Activated T-cell treated with anti-CD3 and anti-CD28 coated beads, Interleukin-2, amount 50 U/mL, for 72 hours (primary cell): Measurements from ENCODE around the gene DCTN5. TPM values are rescaled to one million over a fixed set of nuclear protein-coding genes. Genes with fewer than 3 reads are reported as not detected.

Experiments used
- ATAC-seq, 2 donors: fragments of 150-1000 bp; cut with Tn5 transposase; replicated peaks in 1 of 2; 2 replicates each; pipeline ENCODE4 v1.10.0; 2021; ENCODE audit warnings: moderate library complexity in 2 of 2, mild to moderate bottlenecking in 1 of 2
- DNase-seq, 2 donors: peaks; one replicate each; pipeline ENCODE4 v3.0.0; 2021 to 2022; ENCODE audit warnings: mixed read lengths in 1 of 2
- H3K27ac Mint-ChIP-seq: one replicate; pipeline ENCODE4 v1.8.0; 2022; ENCODE audit warnings: mild to moderate bottlenecking, moderate library complexity, mixed read lengths
- H3K27me3 Mint-ChIP-seq: one replicate; pipeline ENCODE4 v1.8.0; 2022; ENCODE audit warnings: low read depth, mixed read lengths
- H3K36me3 Mint-ChIP-seq, 2 donors: one replicate each; pipeline ENCODE4 v1.8.0; 2022; ENCODE audit warnings: mixed read lengths in 2 of 2, mild to moderate bottlenecking in 1 of 2; ENCODE audit not compliant: insufficient read depth in 2 of 2
- H3K4me1 Mint-ChIP-seq: one replicate; pipeline ENCODE4 v1.8.0; 2022; ENCODE audit warnings: low read depth, mixed read lengths
- H3K4me3 Mint-ChIP-seq, 2 donors: one replicate each; pipeline ENCODE4 v1.8.0; 2022; ENCODE audit warnings: mild to moderate bottlenecking in 2 of 2, mixed read lengths in 2 of 2, moderate library complexity in 2 of 2
- H3K9me3 Mint-ChIP-seq, 2 donors: one replicate each; pipeline ENCODE4 v1.8.0; 2022; ENCODE audit warnings: mixed read lengths in 2 of 2
- total RNA-seq, 2 donors: library from RNA; stranded (reverse); gene quantifications; one replicate each; pipeline ENCODE4 v1.2.3, GENCODE V29; 2022

The DCTN5 gene
- total RNA-seq, 2 donors from 2014 or later = 62.6 to 78.2 TPM

- Mint-ChIP-seq H3K27me3 (no peaks in the 10 kb centered on the region), H3K27ac (no peak overlapping the region), H3K9me3 (no peaks in the 10 kb centered on the region), H3K36me3 (peaks cover 11 to 22% of the 10 kb centered on the region in 2 donors), H3K4me3 (peak overlapping the region; percentile 28 to 38), H3K4me1 (peaks cover 19% of the 10 kb centered on the region)
- DNase-seq (peak; percentile 77 to 80), ATAC-seq (peak; percentile 99)
These were observed 29.0 kb downstream of the DCTN5 start for GRCh38 chr16:23670137-23670776.

GRCh38 chr16:23673971-23674614 lies 32.8 kb downstream of the DCTN5 start:
- H3K4me3 Mint-ChIP-seq = no peak overlapping the region
- H3K36me3 Mint-ChIP-seq = peaks cover 5 to 10% of the 10 kb centered on the region in 2 donors
- DNase-seq (no peak), ATAC-seq (no peak)
- H3K9me3 Mint-ChIP-seq = no peaks in the 10 kb centered on the region
- H3K27me3 Mint-ChIP-seq = no peaks in the 10 kb centered on the region
- no peak overlapping the region for H3K27ac Mint-ChIP-seq
- peaks cover 32% of the 10 kb centered on the region for H3K4me1 Mint-ChIP-seq

GRCh38 chr16:23676924-23677480 lies 35.7 kb downstream of the DCTN5 start:
- H3K4me3 Mint-ChIP-seq = no peak overlapping the region
- peaks cover 30% of the 10 kb centered on the region for H3K4me1 Mint-ChIP-seq
- H3K36me3 Mint-ChIP-seq = peaks cover 3 to 8% of the 10 kb centered on the region in 2 donors
- H3K27me3 Mint-ChIP-seq = no peaks in the 10 kb centered on the region
- no peak for DNase-seq
- no peaks in the 10 kb centered on the region for H3K9me3 Mint-ChIP-seq
- H3K27ac Mint-ChIP-seq = no peak overlapping the region
- ATAC-seq = no peak

GRCh38 chr16:23678430-23679273 lies 37.4 kb downstream of the DCTN5 start, which contains the start of gene PLK1:
PLK1 (plus strand) TSS chr16:23678889; CDS start chr16:23678933, 44 bp downstream.
- Mint-ChIP-seq H3K27ac (peak within 1 kb of the TSS; percentile 70), H3K4me1 (peaks cover 30% of the 10 kb centered on the region), H3K36me3 (peaks cover 8 to 10% of the 10 kb centered on the region in 2 donors), H3K27me3 (no peaks in the 10 kb centered on the region), H3K9me3 (no peaks in the 10 kb centered on the region), H3K4me3 (peak within 1 kb of the TSS; percentile 96)
- DNase-seq (peak; percentile 83), ATAC-seq (peak; percentile 95 to 97)

GRCh38 chr16:23679274-23679985 lies 38.2 kb downstream of the DCTN5 start:
- no peaks in the 10 kb centered on the region for H3K27me3 Mint-ChIP-seq
- peaks cover 30% of the 10 kb centered on the region for H3K4me1 Mint-ChIP-seq
- ATAC-seq = peak; percentile 8 to 18
- H3K36me3 Mint-ChIP-seq = peaks cover 8 to 13% of the 10 kb centered on the region in 2 donors
- H3K9me3 Mint-ChIP-seq = no peaks in the 10 kb centered on the region
- peak; percentile 17 to 24 for DNase-seq
- peak overlapping the region; percentile 96 for H3K4me3 Mint-ChIP-seq
- peak overlapping the region; percentile 70 for H3K27ac Mint-ChIP-seq

GRCh38 chr16:23679986-23680336 lies 38.7 kb downstream of the DCTN5 start:
- Mint-ChIP-seq H3K36me3 (peaks cover 8 to 13% of the 10 kb centered on the region in 2 donors), H3K4me3 (peak overlapping the region; percentile 96), H3K27me3 (no peaks in the 10 kb centered on the region), H3K4me1 (peaks cover 30% of the 10 kb centered on the region), H3K27ac (no peak overlapping the region), H3K9me3 (no peaks in the 10 kb centered on the region)
- DNase-seq (no peak), ATAC-seq (no peak)

- Mint-ChIP-seq H3K27me3 (no peaks in the 10 kb centered on the region), H3K4me1 (peaks cover 30% of the 10 kb centered on the region), H3K27ac (no peak overlapping the region), H3K9me3 (no peaks in the 10 kb centered on the region), H3K36me3 (peaks cover 15 to 16% of the 10 kb centered on the region in 2 donors), H3K4me3 (no peak overlapping the region)
- no peak for DNase-seq
- ATAC-seq = no peak
These were observed 40.9 kb downstream of the DCTN5 start for GRCh38 chr16:23682181-23682580.

GRCh38 chr16:23683487-23683886 lies 42.2 kb downstream of the DCTN5 start:
- H3K4me3 Mint-ChIP-seq = no peak overlapping the region
- H3K36me3 Mint-ChIP-seq = peaks cover 22 to 24% of the 10 kb centered on the region in 2 donors
- no peaks in the 10 kb centered on the region for H3K27me3 Mint-ChIP-seq
- DNase-seq = no peak
- no peak overlapping the region for H3K27ac Mint-ChIP-seq
- no peak for ATAC-seq
- H3K4me1 Mint-ChIP-seq = peaks cover 19% of the 10 kb centered on the region
- no peaks in the 10 kb centered on the region for H3K9me3 Mint-ChIP-seq

GRCh38 chr16:23687034-23687808 lies 46.0 kb downstream of the DCTN5 start:
- H3K4me1 Mint-ChIP-seq = no peaks in the 10 kb centered on the region
- H3K9me3 Mint-ChIP-seq = no peaks in the 10 kb centered on the region
- H3K4me3 Mint-ChIP-seq = no peak overlapping the region
- peaks cover 16 to 29% of the 10 kb centered on the region in 2 donors for H3K36me3 Mint-ChIP-seq
- ATAC-seq (no peak), DNase-seq (no peak)
- peak overlapping the region; percentile 24 for H3K27ac Mint-ChIP-seq
- H3K27me3 Mint-ChIP-seq = no peaks in the 10 kb centered on the region

GRCh38 chr16:23689442-23690187 lies 48.3 kb downstream of the DCTN5 start:
- no peak overlapping the region for H3K4me3 Mint-ChIP-seq
- no peaks in the 10 kb centered on the region for H3K27me3 Mint-ChIP-seq
- no peak for DNase-seq
- H3K4me1 Mint-ChIP-seq = peaks cover 4% of the 10 kb centered on the region
- no peak overlapping the region for H3K27ac Mint-ChIP-seq
- no peaks in the 10 kb centered on the region for H3K9me3 Mint-ChIP-seq
- ATAC-seq = peak in 1 of 2 donors; percentile 25
- peaks cover 13 to 27% of the 10 kb centered on the region in 2 donors for H3K36me3 Mint-ChIP-seq

- Mint-ChIP-seq H3K4me3 (no peak overlapping the region), H3K27ac (no peak overlapping the region), H3K4me1 (peaks cover 7% of the 10 kb centered on the region), H3K9me3 (no peaks in the 10 kb centered on the region), H3K27me3 (no peaks in the 10 kb centered on the region), H3K36me3 (peaks cover 13 to 21% of the 10 kb centered on the region in 2 donors)
- ATAC-seq (no peak), DNase-seq (no peak)
These were observed 49.7 kb downstream of the DCTN5 start for GRCh38 chr16:23690771-23691482.
